ENCODE results near the gene SCG5. TPM values are rescaled to one million over a fixed set of nuclear protein-coding genes. Genes with fewer than 3 reads are reported as not detected.

Gene SCG5
- total and polyA plus RNA-seq, 4 donors: 0.77 to 4.9 (median 0.96) TPM

GRCh38 chr15:32738666-32739065 is 97.2 kb downstream of the SCG5 start:
- DNase-seq (no peak), ATAC-seq (ENCODE audit: insufficient read depth, low FRiP score) (no peak)
- no peak overlapping the region for H3K9ac ChIP-seq (ENCODE audit: insufficient read depth in 1 of 2, low read length in 2 of 2)
- H3K4me1 ChIP-seq (ENCODE audit: control insufficient read depth in 5 of 5, insufficient read depth in 5 of 5, low read length in 5 of 5): no peaks in the 10 kb centered on the region
- no peak overlapping the region for H3K4me3 ChIP-seq
- 88 to 91% methylated on average over 1 of the region's 1 CpG for WGBS, 2 donors
- H3K36me3 ChIP-seq (ENCODE audit: control insufficient read depth in 4 of 4, insufficient read depth in 4 of 4, low read length in 4 of 4): no peaks in the 10 kb centered on the region
- no peaks in the 10 kb centered on the region for H3K27me3 ChIP-seq (ENCODE audit: control insufficient read depth in 3 of 3, insufficient read depth in 3 of 3, low read length in 2 of 3)
- TF ChIP-seq CTCF (IDR thresholded peaks at IDR 0.05; ENCODE audit: control extremely low read depth, extremely low read depth): no peak
- peaks cover 0 to 3% (median 0%) of the 10 kb centered on the region in 4 donors for H3K9me3 ChIP-seq (ENCODE audit: control insufficient read depth in 4 of 4, insufficient read depth in 3 of 4, low read length in 3 of 4)
- no peak overlapping the region for H3K27ac ChIP-seq (ENCODE audit: low read depth in 1 of 2, low read length in 1 of 2)

- Histone ChIP-seq H3K27me3 (ENCODE audit: control insufficient read depth in 3 of 3, insufficient read depth in 3 of 3, low read length in 2 of 3) (no peaks in the 10 kb centered on the region), H3K9me3 (ENCODE audit: control insufficient read depth in 4 of 4, insufficient read depth in 3 of 4, low read length in 3 of 4) (peaks cover 0 to 3% (median 0%) of the 10 kb centered on the region in 4 donors), H3K27ac (ENCODE audit: low read depth in 1 of 2, low read length in 1 of 2) (no peak overlapping the region), H3K9ac (ENCODE audit: insufficient read depth in 1 of 2, low read length in 2 of 2) (no peak overlapping the region), H3K36me3 (ENCODE audit: control insufficient read depth in 4 of 4, insufficient read depth in 4 of 4, low read length in 4 of 4) (no peaks in the 10 kb centered on the region), H3K4me3 (no peak overlapping the region), H3K4me1 (ENCODE audit: control insufficient read depth in 5 of 5, insufficient read depth in 5 of 5, low read length in 5 of 5) (no peaks in the 10 kb centered on the region)
- ATAC-seq (ENCODE audit: insufficient read depth, low FRiP score) (no peak), DNase-seq (no peak)
- 84 to 95% methylated on average over 1 of the region's 1 CpG for WGBS, 2 donors
- TF ChIP-seq CTCF (IDR thresholded peaks at IDR 0.05; ENCODE audit: control extremely low read depth, extremely low read depth): no peak
Measured at GRCh38 chr15:32739522-32740063, 98.1 kb downstream of the SCG5 start.

- H3K9ac ChIP-seq (ENCODE audit: insufficient read depth in 1 of 2, low read length in 2 of 2): no peak overlapping the region
- H3K36me3 ChIP-seq (ENCODE audit: control insufficient read depth in 4 of 4, insufficient read depth in 4 of 4, low read length in 4 of 4): no peaks in the 10 kb centered on the region
- 62 to 66% methylated on average over 5 of the region's 5 CpGs for WGBS, 2 donors
- no peak overlapping the region for H3K27ac ChIP-seq (ENCODE audit: low read depth in 1 of 2, low read length in 1 of 2)
- ATAC-seq (ENCODE audit: insufficient read depth, low FRiP score): no peak
- no peaks in the 10 kb centered on the region for H3K4me1 ChIP-seq (ENCODE audit: control insufficient read depth in 5 of 5, insufficient read depth in 5 of 5, low read length in 5 of 5)
- no peak for DNase-seq
- no peaks in the 10 kb centered on the region for H3K27me3 ChIP-seq (ENCODE audit: control insufficient read depth in 3 of 3, insufficient read depth in 3 of 3, low read length in 2 of 3)
- H3K4me3 ChIP-seq: no peak overlapping the region
- H3K9me3 ChIP-seq (ENCODE audit: control insufficient read depth in 4 of 4, insufficient read depth in 3 of 4, low read length in 3 of 4): peaks cover 0 to 3% (median 0%) of the 10 kb centered on the region in 4 donors
- no peak for TF ChIP-seq CTCF (IDR thresholded peaks at IDR 0.05; ENCODE audit: control extremely low read depth, extremely low read depth)
Measured at GRCh38 chr15:32743411-32744140, 102.1 kb downstream of the SCG5 start.
